HFFc6 (cell line): ENCODE results near the gene UBA1. TPM values are rescaled to one million over a fixed set of nuclear protein-coding genes. Genes with fewer than 3 reads are reported as not detected.

Source experiments
- DNase-seq: peaks from one replicate; pipeline ENCODE4 v3.0.0-alpha.2; 2018
- H3K27ac Mint-ChIP-seq: 2 replicates; pipeline ENCODE4 v1.8.0; 2020; ENCODE audit warnings: mild to moderate bottlenecking, mixed read lengths
- H3K27me3 Mint-ChIP-seq: 2 replicates; pipeline ENCODE4 v1.8.0; 2021; ENCODE audit warnings: mild to moderate bottlenecking, moderate library complexity, mixed read lengths; ENCODE audit not compliant: insufficient read depth
- H3K36me3 Mint-ChIP-seq: 2 replicates; pipeline ENCODE4 v1.8.0; 2021; ENCODE audit warnings: low read depth, mixed read lengths
- H3K4me1 Mint-ChIP-seq: 2 replicates; pipeline ENCODE4 v1.8.0; 2020; ENCODE audit warnings: low read depth, mixed read lengths
- H3K4me3 Mint-ChIP-seq: 2 replicates; pipeline ENCODE4 v1.8.0; 2020; ENCODE audit warnings: mild to moderate bottlenecking, moderate library complexity, mixed read lengths
- H3K9me3 Mint-ChIP-seq: 2 replicates; pipeline ENCODE4 v1.8.0; 2020; ENCODE audit warnings: mild to moderate bottlenecking, mixed read lengths
- total RNA-seq, 6 experiments: library from RNA; stranded (reverse); fragmentation: NEBNext Ultra II Directional; extraction: Animal tissue kit (Norgen Biotek cat#: 25700); gene quantifications; 2 replicates in 1 of 6; 3 replicates in 5 of 6; pipeline ENCODE4 v1.2.3, GENCODE V29; 2021
- TF ChIP-seq, protein P1 (sequence below): fragments of 200-600 bp; sonication (generic); IDR thresholded peaks from 2 replicates; pipeline ENCODE4 v1.5.0; 2021; ENCODE audit warnings: antibody characterized with exemption, mild to moderate bottlenecking

The UBA1 gene
- total RNA-seq, 6 experiments from 2014 or later = 268 to 291 (median 282) TPM

- Mint-ChIP-seq H3K4me1 (peaks cover 1% of the 10 kb centered on the region), H3K36me3 (peaks cover 5% of the 10 kb centered on the region), H3K27me3 (peaks cover 3% of the 10 kb centered on the region; the same call in 1 of the 2 replicates), H3K4me3 (no peak overlapping the region), H3K27ac (no peak overlapping the region), H3K9me3 (no peaks in the 10 kb centered on the region)
- no peak for DNase-seq
- TF ChIP-seq, protein P1, sequence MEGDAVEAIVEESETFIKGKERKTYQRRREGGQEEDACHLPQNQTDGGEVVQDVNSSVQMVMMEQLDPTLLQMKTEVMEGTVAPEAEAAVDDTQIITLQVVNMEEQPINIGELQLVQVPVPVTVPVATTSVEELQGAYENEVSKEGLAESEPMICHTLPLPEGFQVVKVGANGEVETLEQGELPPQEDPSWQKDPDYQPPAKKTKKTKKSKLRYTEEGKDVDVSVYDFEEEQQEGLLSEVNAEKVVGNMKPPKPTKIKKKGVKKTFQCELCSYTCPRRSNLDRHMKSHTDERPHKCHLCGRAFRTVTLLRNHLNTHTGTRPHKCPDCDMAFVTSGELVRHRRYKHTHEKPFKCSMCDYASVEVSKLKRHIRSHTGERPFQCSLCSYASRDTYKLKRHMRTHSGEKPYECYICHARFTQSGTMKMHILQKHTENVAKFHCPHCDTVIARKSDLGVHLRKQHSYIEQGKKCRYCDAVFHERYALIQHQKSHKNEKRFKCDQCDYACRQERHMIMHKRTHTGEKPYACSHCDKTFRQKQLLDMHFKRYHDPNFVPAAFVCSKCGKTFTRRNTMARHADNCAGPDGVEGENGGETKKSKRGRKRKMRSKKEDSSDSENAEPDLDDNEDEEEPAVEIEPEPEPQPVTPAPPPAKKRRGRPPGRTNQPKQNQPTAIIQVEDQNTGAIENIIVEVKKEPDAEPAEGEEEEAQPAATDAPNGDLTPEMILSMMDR = no peak
Measured at GRCh38 chrX:47226071-47226470, 32.4 kb downstream of the UBA1 start.

DNA sequence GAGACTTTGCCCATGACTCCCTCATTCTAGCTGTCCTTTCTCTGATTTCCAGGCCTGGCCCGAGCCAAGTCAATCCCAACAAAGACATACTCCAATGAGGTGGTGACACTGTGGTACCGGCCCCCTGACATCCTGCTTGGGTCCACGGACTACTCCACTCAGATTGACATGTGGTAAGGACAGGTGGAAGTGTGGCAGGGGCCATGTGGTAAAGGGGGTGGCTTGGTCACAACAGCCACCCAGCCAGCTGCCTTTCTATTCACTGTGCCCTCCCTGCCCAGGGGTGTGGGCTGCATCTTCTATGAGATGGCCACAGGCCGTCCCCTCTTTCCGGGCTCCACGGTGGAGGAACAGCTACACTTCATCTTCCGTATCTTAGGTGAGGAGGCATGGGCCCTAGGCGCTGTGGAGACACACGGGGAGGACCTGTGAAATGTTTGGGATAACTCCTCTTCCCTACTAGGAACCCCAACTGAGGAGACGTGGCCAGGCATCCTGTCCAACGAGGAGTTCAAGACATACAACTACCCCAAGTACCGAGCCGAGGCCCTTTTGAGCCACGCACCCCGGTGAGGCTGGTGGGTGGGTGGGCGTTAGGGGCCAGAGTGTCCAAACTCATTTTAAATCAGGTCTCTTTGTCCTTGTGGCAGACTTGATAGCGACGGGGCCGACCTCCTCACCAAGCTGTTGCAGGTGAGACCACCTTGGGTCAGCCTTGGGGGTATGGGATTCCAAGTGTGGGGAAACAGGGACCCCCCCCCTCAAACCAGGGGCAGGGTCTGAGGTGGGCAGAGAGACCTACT lies 33.1 kb downstream of the UBA1 start:
- H3K9me3 Mint-ChIP-seq = no peaks in the 10 kb centered on the region
- DNase-seq = no peak
- TF ChIP-seq, protein P1 = no peak
- H3K27ac Mint-ChIP-seq = no peak overlapping the region
- no peak overlapping the region for H3K4me3 Mint-ChIP-seq
- H3K36me3 Mint-ChIP-seq = peaks cover 5% of the 10 kb centered on the region
- peaks cover 3% of the 10 kb centered on the region; the same call in 1 of the 2 replicates for H3K27me3 Mint-ChIP-seq
- no peaks in the 10 kb centered on the region for H3K4me1 Mint-ChIP-seq

DNA sequence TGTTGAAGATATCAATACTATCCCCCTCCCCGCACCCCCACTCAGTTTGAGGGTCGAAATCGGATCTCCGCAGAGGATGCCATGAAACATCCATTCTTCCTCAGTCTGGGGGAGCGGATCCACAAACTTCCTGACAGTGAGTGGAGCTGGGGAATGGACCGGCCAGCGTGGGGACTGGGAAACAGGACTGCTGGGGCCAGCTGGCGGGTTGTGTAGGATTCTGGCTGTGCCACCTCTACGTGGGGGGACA lies 33.6 kb downstream of the UBA1 start:
- H3K4me3 Mint-ChIP-seq = no peak overlapping the region
- TF ChIP-seq, protein P1 = no peak
- DNase-seq = no peak
- H3K9me3 Mint-ChIP-seq = no peaks in the 10 kb centered on the region
- peaks cover 3% of the 10 kb centered on the region; the same call in 1 of the 2 replicates for H3K27me3 Mint-ChIP-seq
- peaks cover 5% of the 10 kb centered on the region for H3K36me3 Mint-ChIP-seq
- H3K4me1 Mint-ChIP-seq = no peaks in the 10 kb centered on the region
- no peak overlapping the region for H3K27ac Mint-ChIP-seq

DNA sequence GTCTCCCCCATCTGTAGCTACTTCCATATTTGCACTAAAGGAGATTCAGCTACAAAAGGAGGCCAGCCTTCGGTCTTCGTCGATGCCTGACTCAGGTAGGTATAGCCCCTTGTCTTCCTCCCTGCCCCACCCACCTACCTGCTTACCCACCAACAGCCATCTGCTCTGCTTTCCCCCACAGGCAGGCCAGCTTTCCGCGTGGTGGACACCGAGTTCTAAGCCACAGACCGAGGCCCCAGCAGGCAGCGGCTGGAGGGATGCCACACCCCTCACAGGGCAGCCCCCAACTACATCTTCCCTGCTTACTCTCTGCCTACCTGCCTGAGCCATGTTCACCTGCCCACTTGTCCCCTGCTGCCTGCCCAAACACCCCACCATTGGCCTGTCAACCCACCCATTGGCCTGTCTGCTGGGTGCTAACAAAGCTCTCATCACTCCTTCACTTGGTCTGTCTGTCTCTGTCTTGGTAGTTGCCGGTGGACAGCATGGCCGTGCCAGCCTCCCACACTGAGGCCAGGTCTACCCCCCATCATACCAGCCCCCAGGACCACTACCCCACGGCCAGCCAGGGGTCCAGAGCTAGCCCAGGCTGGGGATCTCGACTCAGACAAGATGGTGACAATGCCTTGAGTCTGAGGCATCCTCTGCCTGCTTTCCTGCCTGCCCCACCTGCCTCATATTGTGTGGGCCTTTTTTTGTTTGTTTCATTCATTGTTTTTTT lies 35.1 kb downstream of the UBA1 start:
- TF ChIP-seq, protein P1 = no peak
- Mint-ChIP-seq H3K27ac (no peak overlapping the region), H3K36me3 (peaks cover 5% of the 10 kb centered on the region), H3K4me1 (no peaks in the 10 kb centered on the region), H3K27me3 (peaks cover 6% of the 10 kb centered on the region; the same call in 1 of the 2 replicates), H3K9me3 (no peaks in the 10 kb centered on the region), H3K4me3 (no peak overlapping the region)
- DNase-seq = no peak

- H3K36me3 Mint-ChIP-seq = peaks cover 5% of the 10 kb centered on the region
- H3K27me3 Mint-ChIP-seq = peaks cover 6% of the 10 kb centered on the region; the same call in 1 of the 2 replicates
- H3K27ac Mint-ChIP-seq = no peak overlapping the region
- no peak for DNase-seq
- H3K4me3 Mint-ChIP-seq = no peak overlapping the region
- TF ChIP-seq, protein P1 = no peak
- H3K9me3 Mint-ChIP-seq = no peaks in the 10 kb centered on the region
- no peaks in the 10 kb centered on the region for H3K4me1 Mint-ChIP-seq
Measured at GRCh38 chrX:47229427-47229826, 35.8 kb downstream of the UBA1 start.
